ENCODE measurements around the gene GPR183.
A peak's percentile ranks its signal among the peaks of the same experiment; 100 is the strongest.

Gene GPR183

GRCh38 chr13:99307247-99307646 lies at the start of gene GPR183:
TSS of gene GPR183 (minus strand) at chr13:99307399. CDS start at chr13:99296145, 11,254 bp downstream.
- H3K36me3 ChIP-seq (ENCODE audit: control insufficient read depth in 5 of 5, insufficient read depth in 5 of 5, low read length in 5 of 5): peaks cover 0 to 13% (median 3%) of the 10 kb centered on the region in 5 donors
- H3K4me3 ChIP-seq (ENCODE audit: low read depth in 1 of 5, low read length in 5 of 5): peak within 1 kb of the TSS; percentile 13 to 62 (median 48)
- H3K27ac ChIP-seq (ENCODE audit: low read depth, low read length): peak within 1 kb of the TSS; percentile 9
- peak within 1 kb of the TSS in 4 of 5 donors; percentile 14 to 65 (median 18) for H3K9ac ChIP-seq (ENCODE audit: low read length in 5 of 5)
- no peaks in the 10 kb centered on the region for H3K27me3 ChIP-seq (ENCODE audit: control insufficient read depth in 5 of 5, insufficient read depth in 4 of 5, low read length in 5 of 5)
- H3K9me3 ChIP-seq (ENCODE audit: control insufficient read depth in 5 of 5, low read length in 5 of 5): no peaks in the 10 kb centered on the region
- peaks cover 0 to 29% (median 10%) of the 10 kb centered on the region in 5 donors for H3K4me1 ChIP-seq (ENCODE audit: control insufficient read depth in 5 of 5, insufficient read depth in 5 of 5, low read length in 5 of 5)

GRCh38 chr13:99356262-99357091 lies 49.3 kb upstream of the GPR183 start:
- peak overlapping the region in 4 of 5 donors; percentile 4 to 30 (median 24) for H3K9ac ChIP-seq (ENCODE audit: low read length in 5 of 5)

GRCh38 chr13:99356012-99356261 lies 48.7 kb upstream of the GPR183 start:
- H3K9ac ChIP-seq (ENCODE audit: low read length in 5 of 5): peak overlapping the region in 2 of 5 donors; percentile 17 to 30

More at GRCh38 chr13:99356262-99357091, 49.3 kb upstream of the GPR183 start:
- Histone ChIP-seq H3K4me1 (ENCODE audit: control insufficient read depth in 5 of 5, insufficient read depth in 5 of 5, low read length in 5 of 5) (peaks cover 3 to 30% (median 20%) of the 10 kb centered on the region in 5 donors), H3K4me3 (ENCODE audit: low read depth in 1 of 5, low read length in 5 of 5) (peak overlapping the region; percentile 24 to 57 (median 54)), H3K9me3 (ENCODE audit: control insufficient read depth in 5 of 5, low read length in 5 of 5) (no peaks in the 10 kb centered on the region), H3K27ac (ENCODE audit: low read depth, low read length) (peak overlapping the region; percentile 10), H3K36me3 (ENCODE audit: control insufficient read depth in 5 of 5, insufficient read depth in 5 of 5, low read length in 5 of 5) (peaks cover 0 to 46% (median 20%) of the 10 kb centered on the region in 5 donors), H3K27me3 (ENCODE audit: control insufficient read depth in 5 of 5, insufficient read depth in 4 of 5, low read length in 5 of 5) (no peaks in the 10 kb centered on the region)

GRCh38 chr13:99355267-99356011 lies 48.2 kb upstream of the GPR183 start:
- Histone ChIP-seq H3K9ac (ENCODE audit: low read length in 5 of 5) (peak overlapping the region in 1 of 5 donors; percentile 30), H3K36me3 (ENCODE audit: control insufficient read depth in 5 of 5, insufficient read depth in 5 of 5, low read length in 5 of 5) (peaks cover 0 to 41% (median 20%) of the 10 kb centered on the region in 5 donors), H3K27ac (ENCODE audit: low read depth, low read length) (peak overlapping the region; percentile 10), H3K9me3 (ENCODE audit: control insufficient read depth in 5 of 5, low read length in 5 of 5) (no peaks in the 10 kb centered on the region), H3K4me3 (ENCODE audit: low read depth in 1 of 5, low read length in 5 of 5) (peak overlapping the region in 3 of 5 donors; percentile 54 to 57 (median 57)), H3K4me1 (ENCODE audit: control insufficient read depth in 5 of 5, insufficient read depth in 5 of 5, low read length in 5 of 5) (peaks cover 3 to 30% (median 20%) of the 10 kb centered on the region in 5 donors), H3K27me3 (ENCODE audit: control insufficient read depth in 5 of 5, insufficient read depth in 4 of 5, low read length in 5 of 5) (no peaks in the 10 kb centered on the region)

More at GRCh38 chr13:99356012-99356261, 48.7 kb upstream of the GPR183 start:
- Histone ChIP-seq H3K4me3 (ENCODE audit: low read depth in 1 of 5, low read length in 5 of 5) (peak overlapping the region; percentile 24 to 57 (median 54)), H3K4me1 (ENCODE audit: control insufficient read depth in 5 of 5, insufficient read depth in 5 of 5, low read length in 5 of 5) (peaks cover 3 to 30% (median 20%) of the 10 kb centered on the region in 5 donors), H3K27ac (ENCODE audit: low read depth, low read length) (peak overlapping the region; percentile 10), H3K9me3 (ENCODE audit: control insufficient read depth in 5 of 5, low read length in 5 of 5) (no peaks in the 10 kb centered on the region), H3K27me3 (ENCODE audit: control insufficient read depth in 5 of 5, insufficient read depth in 4 of 5, low read length in 5 of 5) (no peaks in the 10 kb centered on the region), H3K36me3 (ENCODE audit: control insufficient read depth in 5 of 5, insufficient read depth in 5 of 5, low read length in 5 of 5) (peaks cover 0 to 43% (median 20%) of the 10 kb centered on the region in 5 donors)

- peaks cover 0 to 34% (median 20%) of the 10 kb centered on the region in 5 donors for H3K36me3 ChIP-seq (ENCODE audit: control insufficient read depth in 5 of 5, insufficient read depth in 5 of 5, low read length in 5 of 5)
- peaks cover 3 to 30% (median 20%) of the 10 kb centered on the region in 5 donors for H3K4me1 ChIP-seq (ENCODE audit: control insufficient read depth in 5 of 5, insufficient read depth in 5 of 5, low read length in 5 of 5)
- H3K9me3 ChIP-seq (ENCODE audit: control insufficient read depth in 5 of 5, low read length in 5 of 5): no peaks in the 10 kb centered on the region
Measured at GRCh38 chr13:99354371-99354951, 47.3 kb upstream of the GPR183 start.

GRCh38 chr13:99353836-99354235 lies 46.6 kb upstream of the GPR183 start:
- Histone ChIP-seq H3K4me1 (ENCODE audit: control insufficient read depth in 5 of 5, insufficient read depth in 5 of 5, low read length in 5 of 5) (peaks cover 3 to 30% (median 20%) of the 10 kb centered on the region in 5 donors), H3K27me3 (ENCODE audit: control insufficient read depth in 5 of 5, insufficient read depth in 4 of 5, low read length in 5 of 5) (no peaks in the 10 kb centered on the region), H3K9ac (ENCODE audit: low read length in 5 of 5) (no peak overlapping the region), H3K4me3 (ENCODE audit: low read depth in 1 of 5, low read length in 5 of 5) (no peak overlapping the region), H3K36me3 (ENCODE audit: control insufficient read depth in 5 of 5, insufficient read depth in 5 of 5, low read length in 5 of 5) (peaks cover 0 to 30% (median 23%) of the 10 kb centered on the region in 5 donors), H3K9me3 (ENCODE audit: control insufficient read depth in 5 of 5, low read length in 5 of 5) (no peaks in the 10 kb centered on the region), H3K27ac (ENCODE audit: low read depth, low read length) (no peak overlapping the region)

More at GRCh38 chr13:99354371-99354951, 47.3 kb upstream of the GPR183 start:
- H3K4me3 ChIP-seq (ENCODE audit: low read depth in 1 of 5, low read length in 5 of 5): no peak overlapping the region
- no peak overlapping the region for H3K27ac ChIP-seq (ENCODE audit: low read depth, low read length)
- H3K9ac ChIP-seq (ENCODE audit: low read length in 5 of 5): no peak overlapping the region
- no peaks in the 10 kb centered on the region for H3K27me3 ChIP-seq (ENCODE audit: control insufficient read depth in 5 of 5, insufficient read depth in 4 of 5, low read length in 5 of 5)

- no peak overlapping the region for H3K4me3 ChIP-seq (ENCODE audit: low read depth in 1 of 5, low read length in 5 of 5)
- peaks cover 0 to 30% (median 28%) of the 10 kb centered on the region in 5 donors for H3K36me3 ChIP-seq (ENCODE audit: control insufficient read depth in 5 of 5, insufficient read depth in 5 of 5, low read length in 5 of 5)
- no peak overlapping the region for H3K27ac ChIP-seq (ENCODE audit: low read depth, low read length)
- H3K4me1 ChIP-seq (ENCODE audit: control insufficient read depth in 5 of 5, insufficient read depth in 5 of 5, low read length in 5 of 5): peaks cover 3 to 30% (median 20%) of the 10 kb centered on the region in 5 donors
- no peak overlapping the region for H3K9ac ChIP-seq (ENCODE audit: low read length in 5 of 5)
- H3K27me3 ChIP-seq (ENCODE audit: control insufficient read depth in 5 of 5, insufficient read depth in 4 of 5, low read length in 5 of 5): no peaks in the 10 kb centered on the region
- H3K9me3 ChIP-seq (ENCODE audit: control insufficient read depth in 5 of 5, low read length in 5 of 5): no peaks in the 10 kb centered on the region
Measured at GRCh38 chr13:99353246-99353600, 46.0 kb upstream of the GPR183 start.

- no peak overlapping the region for H3K27ac ChIP-seq (ENCODE audit: low read depth, low read length)
- H3K9me3 ChIP-seq (ENCODE audit: control insufficient read depth in 5 of 5, low read length in 5 of 5): no peaks in the 10 kb centered on the region
- H3K4me3 ChIP-seq (ENCODE audit: low read depth in 1 of 5, low read length in 5 of 5): no peak overlapping the region
- H3K9ac ChIP-seq (ENCODE audit: low read length in 5 of 5): no peak overlapping the region
- H3K27me3 ChIP-seq (ENCODE audit: control insufficient read depth in 5 of 5, insufficient read depth in 4 of 5, low read length in 5 of 5): no peaks in the 10 kb centered on the region
- peaks cover 3 to 30% (median 20%) of the 10 kb centered on the region in 5 donors for H3K4me1 ChIP-seq (ENCODE audit: control insufficient read depth in 5 of 5, insufficient read depth in 5 of 5, low read length in 5 of 5)
- H3K36me3 ChIP-seq (ENCODE audit: control insufficient read depth in 5 of 5, insufficient read depth in 5 of 5, low read length in 5 of 5): peaks cover 0 to 31% (median 28%) of the 10 kb centered on the region in 5 donors
Measured at GRCh38 chr13:99352351-99353245, 45.4 kb upstream of the GPR183 start.

- Histone ChIP-seq H3K9me3 (ENCODE audit: control insufficient read depth in 5 of 5, low read length in 5 of 5) (no peaks in the 10 kb centered on the region), H3K4me3 (ENCODE audit: low read depth in 1 of 5, low read length in 5 of 5) (no peak overlapping the region), H3K4me1 (ENCODE audit: control insufficient read depth in 5 of 5, insufficient read depth in 5 of 5, low read length in 5 of 5) (peaks cover 3 to 23% (median 15%) of the 10 kb centered on the region in 5 donors), H3K27me3 (ENCODE audit: control insufficient read depth in 5 of 5, insufficient read depth in 4 of 5, low read length in 5 of 5) (no peaks in the 10 kb centered on the region), H3K27ac (ENCODE audit: low read depth, low read length) (no peak overlapping the region), H3K36me3 (ENCODE audit: control insufficient read depth in 5 of 5, insufficient read depth in 5 of 5, low read length in 5 of 5) (peaks cover 0 to 32% (median 25%) of the 10 kb centered on the region in 5 donors), H3K9ac (ENCODE audit: low read length in 5 of 5) (no peak overlapping the region)
Measured at GRCh38 chr13:99351772-99352171, 44.6 kb upstream of the GPR183 start.
